Measurements from ENCODE around the gene DOCK7. TPM values are rescaled to one million over a fixed set of nuclear protein-coding genes. Genes with fewer than 3 reads are reported as not detected.

Gene DOCK7
- total RNA-seq, 1 donor from 2014 or later, result 73.1 TPM

DNA sequence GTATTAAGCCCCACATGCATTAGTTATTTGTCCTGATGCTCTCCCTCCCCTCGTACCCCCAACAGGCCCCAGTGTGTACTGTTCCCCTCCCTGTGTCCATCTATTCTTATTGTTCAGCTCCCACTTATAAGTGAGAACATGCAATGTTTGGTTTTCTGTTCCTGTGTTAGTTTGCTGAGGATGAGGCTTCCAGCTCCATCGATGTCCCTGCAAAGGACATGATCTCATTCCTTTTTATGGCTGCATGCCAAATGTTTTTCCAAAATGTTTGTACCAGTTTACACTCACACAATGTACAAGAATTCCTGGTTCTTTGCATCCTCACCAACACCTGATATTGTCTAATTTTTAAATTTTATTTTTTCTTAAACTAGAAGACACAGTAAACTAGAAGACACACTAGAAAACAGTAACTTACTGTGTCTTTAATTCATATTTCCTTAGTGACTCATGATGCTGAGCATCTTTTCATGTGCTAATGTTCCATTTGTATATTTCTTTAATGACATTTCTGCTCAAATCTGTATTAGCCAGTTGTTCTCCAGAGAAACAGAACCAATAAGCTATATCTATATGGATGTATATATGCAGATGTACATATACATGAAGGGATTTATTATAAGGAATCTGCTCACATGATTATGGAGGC lies 270.7 kb downstream of the DOCK7 start:
- H3K9me3 Mint-ChIP-seq (ENCODE audit: low read depth), result no peaks in the 10 kb centered on the region
- TF ChIP-seq, protein P1, sequence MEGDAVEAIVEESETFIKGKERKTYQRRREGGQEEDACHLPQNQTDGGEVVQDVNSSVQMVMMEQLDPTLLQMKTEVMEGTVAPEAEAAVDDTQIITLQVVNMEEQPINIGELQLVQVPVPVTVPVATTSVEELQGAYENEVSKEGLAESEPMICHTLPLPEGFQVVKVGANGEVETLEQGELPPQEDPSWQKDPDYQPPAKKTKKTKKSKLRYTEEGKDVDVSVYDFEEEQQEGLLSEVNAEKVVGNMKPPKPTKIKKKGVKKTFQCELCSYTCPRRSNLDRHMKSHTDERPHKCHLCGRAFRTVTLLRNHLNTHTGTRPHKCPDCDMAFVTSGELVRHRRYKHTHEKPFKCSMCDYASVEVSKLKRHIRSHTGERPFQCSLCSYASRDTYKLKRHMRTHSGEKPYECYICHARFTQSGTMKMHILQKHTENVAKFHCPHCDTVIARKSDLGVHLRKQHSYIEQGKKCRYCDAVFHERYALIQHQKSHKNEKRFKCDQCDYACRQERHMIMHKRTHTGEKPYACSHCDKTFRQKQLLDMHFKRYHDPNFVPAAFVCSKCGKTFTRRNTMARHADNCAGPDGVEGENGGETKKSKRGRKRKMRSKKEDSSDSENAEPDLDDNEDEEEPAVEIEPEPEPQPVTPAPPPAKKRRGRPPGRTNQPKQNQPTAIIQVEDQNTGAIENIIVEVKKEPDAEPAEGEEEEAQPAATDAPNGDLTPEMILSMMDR (IDR thresholded peaks at IDR 0.05; ENCODE audit: unreplicated experiment), result no peak
- H3K4me3 Mint-ChIP-seq (ENCODE audit: low read depth), result no peak overlapping the region
- DNase-seq (ENCODE audit: low spot score, unreplicated experiment), result no peak
- no peaks in the 10 kb centered on the region for H3K27me3 Mint-ChIP-seq
- H3K27ac Mint-ChIP-seq, result no peak overlapping the region
- H3K36me3 Mint-ChIP-seq (ENCODE audit: insufficient read depth), result no peaks in the 10 kb centered on the region
- no peaks in the 10 kb centered on the region for H3K4me1 Mint-ChIP-seq (ENCODE audit: low read depth)

DNA sequence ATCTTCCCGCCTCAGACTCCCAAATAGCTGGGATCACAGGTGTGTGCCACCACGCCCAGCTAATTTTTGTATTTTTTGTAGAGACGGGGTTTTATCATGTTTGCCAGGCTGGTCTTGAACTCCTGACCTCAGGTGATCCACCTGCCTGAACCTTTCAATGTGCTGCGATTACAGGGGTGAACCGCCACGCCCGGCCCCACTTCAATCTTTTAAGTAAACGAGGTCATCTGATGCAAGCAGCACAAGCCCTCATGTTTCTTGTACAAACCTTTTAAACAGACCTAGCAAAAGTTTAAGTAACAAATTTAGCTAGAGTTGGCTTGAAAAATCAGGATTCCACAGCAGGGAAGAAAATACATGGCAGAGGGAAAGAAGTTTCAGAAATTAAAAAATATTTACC lies 272.5 kb downstream of the DOCK7 start:
- Mint-ChIP-seq H3K4me1 (ENCODE audit: low read depth) (no peaks in the 10 kb centered on the region), H3K36me3 (ENCODE audit: insufficient read depth) (no peaks in the 10 kb centered on the region), H3K27me3 (no peaks in the 10 kb centered on the region), H3K9me3 (ENCODE audit: low read depth) (no peaks in the 10 kb centered on the region), H3K27ac (no peak overlapping the region), H3K4me3 (ENCODE audit: low read depth) (no peak overlapping the region)
- TF ChIP-seq, protein P1 (IDR thresholded peaks at IDR 0.05; ENCODE audit: unreplicated experiment), result no peak
- DNase-seq (ENCODE audit: low spot score, unreplicated experiment), result no peak

DNA sequence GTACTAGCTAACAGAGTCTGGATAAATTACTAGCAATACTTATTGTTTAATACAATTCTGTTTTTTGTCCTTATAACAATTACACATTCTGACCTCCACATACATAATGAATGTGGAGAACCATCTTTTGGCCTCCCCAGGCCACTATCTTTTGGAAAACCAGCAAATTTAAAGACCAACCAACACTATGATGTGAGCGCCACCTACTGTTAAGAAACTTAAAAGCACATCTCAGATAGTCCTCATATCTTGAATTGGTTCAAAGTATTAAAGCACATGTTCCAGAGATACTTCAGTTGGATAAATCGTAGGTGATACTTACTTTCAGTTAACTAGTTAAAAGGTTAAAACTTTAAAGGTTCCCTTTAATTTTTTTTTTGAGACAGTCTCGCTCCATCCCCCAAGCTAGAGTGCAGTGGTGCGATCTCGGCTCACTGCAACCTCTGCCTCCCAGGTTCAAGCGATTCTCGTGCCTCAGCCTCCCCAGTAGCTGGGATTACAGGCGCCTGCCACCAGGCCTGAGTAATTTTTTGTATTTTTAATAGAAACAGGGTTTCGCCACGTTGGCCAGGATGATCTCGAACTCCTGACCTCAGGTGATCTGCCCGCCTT lies 280.7 kb downstream of the DOCK7 start:
- H3K36me3 Mint-ChIP-seq (ENCODE audit: insufficient read depth), result no peaks in the 10 kb centered on the region
- no peaks in the 10 kb centered on the region for H3K27me3 Mint-ChIP-seq
- no peak overlapping the region for H3K27ac Mint-ChIP-seq
- no peak overlapping the region for H3K4me3 Mint-ChIP-seq (ENCODE audit: low read depth)
- TF ChIP-seq, protein P1 (IDR thresholded peaks at IDR 0.05; ENCODE audit: unreplicated experiment), result peak; percentile 91
- no peak for DNase-seq (ENCODE audit: low spot score, unreplicated experiment)
- peaks cover 5% of the 10 kb centered on the region for H3K4me1 Mint-ChIP-seq (ENCODE audit: low read depth)
- no peaks in the 10 kb centered on the region for H3K9me3 Mint-ChIP-seq (ENCODE audit: low read depth)

DNA sequence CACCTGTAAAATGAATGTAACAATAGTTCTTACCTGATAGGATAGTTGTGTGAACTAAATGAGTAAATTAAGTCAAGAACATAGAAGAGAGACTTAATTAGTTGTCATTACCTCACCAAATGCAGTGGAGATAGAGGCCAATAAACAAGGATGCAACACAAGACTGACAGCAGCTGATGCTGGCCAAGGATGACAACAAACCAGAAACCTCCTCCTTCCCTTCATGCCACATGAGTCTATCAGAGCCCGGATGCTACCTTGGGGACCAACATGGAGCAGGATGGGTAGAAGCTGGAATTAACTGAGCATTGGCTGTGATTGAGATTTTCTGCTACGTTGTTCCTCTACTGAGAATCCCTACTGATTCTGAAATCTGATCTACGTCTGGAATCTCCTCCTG lies 281.6 kb downstream of the DOCK7 start:
- Mint-ChIP-seq H3K27ac (no peak overlapping the region), H3K9me3 (ENCODE audit: low read depth) (no peaks in the 10 kb centered on the region), H3K4me3 (ENCODE audit: low read depth) (no peak overlapping the region), H3K4me1 (ENCODE audit: low read depth) (peaks cover 5% of the 10 kb centered on the region), H3K27me3 (no peaks in the 10 kb centered on the region), H3K36me3 (ENCODE audit: insufficient read depth) (no peaks in the 10 kb centered on the region)
- no peak for DNase-seq (ENCODE audit: low spot score, unreplicated experiment)
- TF ChIP-seq, protein P1 (IDR thresholded peaks at IDR 0.05; ENCODE audit: unreplicated experiment), result no peak

DNA sequence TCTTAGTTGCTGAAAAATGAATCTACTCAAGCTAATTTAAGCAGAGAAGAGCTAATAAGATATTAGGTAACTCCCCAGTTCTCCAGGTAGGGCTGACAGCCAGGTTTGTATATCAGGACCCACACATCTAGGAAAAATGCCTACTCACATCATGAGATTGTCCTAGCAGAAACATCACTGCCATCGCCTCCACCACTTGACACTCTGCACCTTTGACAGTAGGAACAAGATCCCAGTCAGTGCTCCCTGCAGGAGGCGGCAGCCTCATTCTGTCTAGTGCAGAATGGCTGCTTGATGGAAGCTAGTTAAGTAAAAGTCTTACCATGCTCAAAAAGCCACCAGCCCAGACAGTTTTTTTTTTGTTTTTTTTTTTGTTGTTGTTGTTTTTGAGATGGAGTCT lies 282.9 kb downstream of the DOCK7 start:
- H3K36me3 Mint-ChIP-seq (ENCODE audit: insufficient read depth), result no peaks in the 10 kb centered on the region
- H3K27ac Mint-ChIP-seq, result no peak overlapping the region
- no peaks in the 10 kb centered on the region for H3K9me3 Mint-ChIP-seq (ENCODE audit: low read depth)
- no peak overlapping the region for H3K4me3 Mint-ChIP-seq (ENCODE audit: low read depth)
- H3K4me1 Mint-ChIP-seq (ENCODE audit: low read depth), result peaks cover 5% of the 10 kb centered on the region
- TF ChIP-seq, protein P1 (IDR thresholded peaks at IDR 0.05; ENCODE audit: unreplicated experiment), result no peak
- H3K27me3 Mint-ChIP-seq, result no peaks in the 10 kb centered on the region
- DNase-seq (ENCODE audit: low spot score, unreplicated experiment), result no peak

Other genes with a start within 250 kb of the DOCK7 start
- 0.48 TPM in 1 of 2 replicates, not detected in the other for gene ANGPTL3, start 90.9 kb downstream of the DOCK7 start, total RNA-seq
- 13.0 and 13.2 TPM in 2 replicates for gene ATG4C, start 95.7 kb upstream of the DOCK7 start, total RNA-seq